Measurements from ENCODE around the gene ANKMY1. TPM values are rescaled to one million over a fixed set of nuclear protein-coding genes. Genes with fewer than 3 reads are reported as not detected.

ANKMY1 gene
- total and polyA plus RNA-seq, 2 of the 8 experiments (the other 6 are each of a cell fraction or from before 2014, with no cell fraction given) = 4.5 to 4.8 TPM

GRCh38 chr2:240446664-240447175, 111.1 kb downstream of the ANKMY1 start:
- Histone ChIP-seq H3K23me2 (ENCODE audit: low read depth, low read length) (no peaks in the 10 kb centered on the region), H2BK120ac (replicated peaks; ENCODE audit: low read depth, low read length) (no peak overlapping the region), H3K79me2 (ENCODE audit: control insufficient read depth in 1 of 2, insufficient read depth in 2 of 2, low read length in 2 of 2) (no peaks in the 10 kb centered on the region), H2BK12ac (ENCODE audit: low read depth, low read length) (no peak overlapping the region), H3K4me1 (replicated peaks in 1 of 4; ENCODE audit: control insufficient read depth in 3 of 4, insufficient read depth in 4 of 4, low read length in 3 of 4) (peaks cover 0 to 15% (median 5%) of the 10 kb centered on the region in 4 experiments; a peak in 6 of 7 replicates), H4K20me1 (replicated peaks in 1 of 2; ENCODE audit: control insufficient read depth in 1 of 2, insufficient read depth in 2 of 2, low read length in 2 of 2) (peaks cover 13 to 44% of the 10 kb centered on the region in 2 experiments), H4K91ac (replicated peaks; ENCODE audit: insufficient read length, low read length) (no peak overlapping the region), H2BK5ac (ENCODE audit: low read depth, low read length) (no peak overlapping the region), H3K14ac (ENCODE audit: insufficient read length) (no peak overlapping the region), H3K27ac (ENCODE audit: low read depth, low read length) (no peak overlapping the region), H3K56ac (replicated peaks; ENCODE audit: insufficient read length, low read depth, low read length) (no peak overlapping the region), H3K4me2 (ENCODE audit: insufficient read depth in 1 of 2, low read depth in 2 of 2, low read length in 2 of 2) (no peak overlapping the region), H2AFZ (ENCODE audit: low read length) (no peak overlapping the region), H3K9ac (replicated peaks in 1 of 4; ENCODE audit: extremely low read depth in 1 of 4, low read depth in 3 of 4, low read length in 3 of 4) (no peak overlapping the region), H3K27me3 (replicated peaks in 1 of 4; ENCODE audit: control insufficient read depth in 3 of 4, extremely low read depth in 1 of 4, insufficient read depth in 3 of 4, low read length in 3 of 4) (peaks cover 0 to 3% (median 2%) of the 10 kb centered on the region in 4 experiments; a peak in 1 of 7 replicates), H3K36me3 (ENCODE audit: control insufficient read depth in 2 of 4, insufficient read depth in 4 of 4, low read length in 3 of 4) (no peaks in the 10 kb centered on the region; a peak in 1 of 8 replicates), H3K4ac (replicated peaks; ENCODE audit: insufficient read length, low read depth, low read length) (no peak overlapping the region), H2AK5ac (ENCODE audit: low read depth, low read length) (no peak overlapping the region), H2BK15ac (ENCODE audit: low read length) (no peak overlapping the region), H2BK20ac (ENCODE audit: low read length) (no peak overlapping the region), H3K18ac (ENCODE audit: extremely low read depth, low read length) (no peak overlapping the region), H3K23ac (ENCODE audit: insufficient read length) (no peak overlapping the region), H3K79me1 (ENCODE audit: low read depth, low read length) (peaks cover 6% of the 10 kb centered on the region; the same call in 1 of the 2 replicates), H3K9me3 (ENCODE audit: insufficient read depth in 2 of 2, low read depth in 1 of 2, low read length in 1 of 2) (no peaks in the 10 kb centered on the region), H4K5ac (ENCODE audit: insufficient read length, low read depth, low read length) (no peak overlapping the region), H3K4me3 (ENCODE audit: extremely low read depth in 1 of 4, insufficient read depth in 2 of 4, low read depth in 3 of 4, low read length in 4 of 4) (no peak overlapping the region), H4K8ac (ENCODE audit: extremely low read depth, insufficient read depth, low read length) (no peak overlapping the region)
- DNase-seq (ENCODE audit: low read depth in 1 of 2, low spot score in 2 of 2) = no peak
- FAIRE-seq = no peak
- ChIA-PET CTCF (ENCODE audit: partially characterized antibody) (interaction anchor here (0.7 kb wide), 1 partner anchor 8 kb away, joined by 3 read pairs; no protein-coding TSS in a partner anchor), POLR2A (ENCODE audit: partially characterized antibody) (no interaction called here)
- 87% methylated on average over 11 of the region's 12 CpGs; no CpG with 5 or more reads in 1 of the 2 experiments for WGBS, 2 experiments (ENCODE audit: extremely low coverage in 1 of 2, insufficient coverage in 1 of 2, insufficient read length in 1 of 2, insufficient replicate concordance in 2 of 2, low coverage in 1 of 2, low lambda C conversion rate in 2 of 2, missing lambda C conversion rate in 1 of 2)
- no peak for TF ChIP-seq SAP30 (IDR thresholded peaks at IDR 0.05; ENCODE audit: insufficient read depth, insufficient replicate concordance, low read length)
- no peak for TF ChIP-seq CEBPB (IDR thresholded peaks at IDR 0.05; ENCODE audit: low read depth, low read length)
- TF ChIP-seq, protein P1, sequence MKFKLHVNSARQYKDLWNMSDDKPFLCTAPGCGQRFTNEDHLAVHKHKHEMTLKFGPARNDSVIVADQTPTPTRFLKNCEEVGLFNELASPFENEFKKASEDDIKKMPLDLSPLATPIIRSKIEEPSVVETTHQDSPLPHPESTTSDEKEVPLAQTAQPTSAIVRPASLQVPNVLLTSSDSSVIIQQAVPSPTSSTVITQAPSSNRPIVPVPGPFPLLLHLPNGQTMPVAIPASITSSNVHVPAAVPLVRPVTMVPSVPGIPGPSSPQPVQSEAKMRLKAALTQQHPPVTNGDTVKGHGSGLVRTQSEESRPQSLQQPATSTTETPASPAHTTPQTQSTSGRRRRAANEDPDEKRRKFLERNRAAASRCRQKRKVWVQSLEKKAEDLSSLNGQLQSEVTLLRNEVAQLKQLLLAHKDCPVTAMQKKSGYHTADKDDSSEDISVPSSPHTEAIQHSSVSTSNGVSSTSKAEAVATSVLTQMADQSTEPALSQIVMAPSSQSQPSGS (IDR thresholded peaks at IDR 0.05; ENCODE audit: low read length) = no peak
- TF ChIP-seq NRF1 (IDR thresholded peaks at IDR 0.05; ENCODE audit: low read depth, low read length) = no peak
- TF ChIP-seq MAFK (IDR thresholded peaks at IDR 0.05; ENCODE audit: low read depth, low read length) = no peak
- TF ChIP-seq TAF1 (IDR thresholded peaks at IDR 0.05; ENCODE audit: low read depth, low read length) = no peak
- TF ChIP-seq EZH2 (IDR thresholded peaks at IDR 0.05; ENCODE audit: low read depth, low read length, severe bottlenecking) = no peak
- TF ChIP-seq HDAC2 (IDR thresholded peaks at IDR 0.05; ENCODE audit: borderline replicate concordance in 1 of 2, low read depth in 2 of 2, low read length in 2 of 2) = no peak
- no peak for TF ChIP-seq ZNF274 (IDR thresholded peaks at IDR 0.05; ENCODE audit: borderline replicate concordance, extremely low read depth, low read length)
- TF ChIP-seq POLR2A (IDR thresholded peaks at IDR 0.05; ENCODE audit: control extremely low read depth in 1 of 2, low read depth in 2 of 2, low read length in 2 of 2) = no peak
- no peak for TF ChIP-seq BRCA1 (IDR thresholded peaks at IDR 0.05; ENCODE audit: low read depth, low read length)
